Measurements from ENCODE around the gene CSF2RB. TPM values are rescaled to one million over a fixed set of nuclear protein-coding genes. Genes with fewer than 3 reads are reported as not detected.

Gene CSF2RB
- total RNA-seq (under 1 TPM; 0.13 to 0.20 TPM), polyA plus RNA-seq (0.09 TPM)

DNA sequence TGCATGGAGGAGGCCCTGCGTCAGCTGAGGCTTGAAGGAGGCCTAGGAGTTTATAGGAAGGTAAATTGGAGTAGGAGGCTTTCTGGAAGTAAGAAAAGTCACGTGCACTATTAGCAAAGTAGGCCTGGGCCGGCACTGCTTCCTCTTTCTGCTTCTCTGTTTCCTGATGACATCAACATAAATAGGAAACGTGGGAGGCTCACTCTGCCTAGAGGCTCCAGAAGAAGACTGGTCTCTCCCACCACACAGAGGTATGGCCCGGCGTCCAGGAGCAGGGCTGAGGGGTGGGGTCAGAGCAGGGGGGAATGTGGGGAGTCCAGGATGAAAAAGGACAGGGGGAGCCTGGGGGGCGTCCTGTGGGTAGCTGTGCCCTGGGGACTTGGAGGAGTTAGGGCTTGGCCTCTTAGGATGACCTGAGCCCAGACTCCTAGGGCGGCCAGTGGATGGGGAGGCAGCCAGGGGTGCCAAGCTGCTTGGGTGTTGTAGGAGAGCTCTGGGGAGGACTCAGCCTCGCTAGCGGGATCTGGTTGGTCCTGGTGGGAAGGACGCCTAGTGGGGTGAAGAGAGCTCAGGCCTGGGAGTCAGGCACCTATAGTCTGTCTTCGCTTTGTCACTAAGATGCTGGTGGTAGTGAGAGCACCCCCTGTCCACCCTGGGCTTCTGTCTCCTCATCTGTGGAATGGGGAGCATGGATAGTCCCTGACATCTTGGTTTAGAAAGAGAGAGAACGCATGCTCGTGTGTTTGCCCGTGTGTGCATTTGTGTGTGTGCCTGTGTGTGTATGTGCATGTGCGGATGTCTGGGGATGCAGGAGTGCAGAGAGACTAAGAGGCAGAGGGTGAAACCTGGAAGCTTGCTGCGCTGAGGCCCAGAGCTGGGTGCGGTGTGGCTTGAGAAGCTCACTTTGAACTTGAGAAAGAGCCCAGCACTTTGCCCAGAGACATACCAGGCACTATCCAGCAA, at the start of gene CSF2RB:
TSS of gene CSF2RB (plus strand) at position 202 of the 963 bp plus-strand sequence. CDS start 8,580 bp downstream, outside the sequence.
- Mint-ChIP-seq H3K9me3 (no peaks in the 10 kb centered on the region), H3K27ac (no peak within 1 kb of the TSS), H3K4me1 (no peaks in the 10 kb centered on the region), H3K27me3 (peaks cover 10 to 58% of the 10 kb centered on the region in 2 donors), H3K36me3 (no peaks in the 10 kb centered on the region), H3K4me3 (no peak within 1 kb of the TSS)
- Histone ChIP-seq H3K4me1 (ENCODE audit: insufficient read depth, low read length) (no peaks in the 10 kb centered on the region), H3K27ac (ENCODE audit: low read depth, low read length) (no peak within 1 kb of the TSS), H3K9me3 (ENCODE audit: low read length) (no peaks in the 10 kb centered on the region), H3K27me3 (ENCODE audit: insufficient read depth, low read length, poor library complexity, severe bottlenecking) (no peaks in the 10 kb centered on the region), H3K36me3 (ENCODE audit: insufficient read depth, low read length) (no peaks in the 10 kb centered on the region), H3K4me3 (ENCODE audit: low read length) (no peak within 1 kb of the TSS)
- no peak for DNase-seq
- POLR2A ChIA-PET = no interaction called here
- CTCF ChIA-PET = interaction anchor here (1.3 kb wide), 1 partner anchor 17 kb away, joined by 3 read pairs; no protein-coding TSS in a partner anchor

DNA sequence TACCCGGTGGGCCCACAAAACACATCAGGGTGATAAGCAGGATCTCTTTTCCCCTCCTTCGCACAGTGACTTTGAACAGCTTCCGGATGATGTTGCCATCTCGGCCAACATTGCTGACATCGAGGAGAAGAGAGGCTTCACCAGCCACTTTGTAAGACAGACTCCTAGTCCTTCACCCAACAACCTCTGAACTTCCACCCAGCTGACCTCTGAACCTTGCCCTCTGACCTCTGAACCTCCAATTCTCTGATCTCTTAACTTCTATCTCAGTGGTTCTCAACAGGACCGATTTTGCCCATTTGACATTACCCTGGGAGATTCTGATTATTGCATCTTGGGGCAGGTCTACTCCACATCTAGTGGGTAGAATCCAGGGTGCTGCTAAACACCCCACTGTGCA, 49.4 kb upstream of the CSF2RB start:
- CTCF ChIA-PET = no interaction called here

GRCh38 chr22:36864454-36865215, 48.8 kb upstream of the CSF2RB start:
- H3K4me3 Mint-ChIP-seq = no peak overlapping the region
- H3K27ac Mint-ChIP-seq = peak overlapping the region in 1 of 8 donors; percentile 59
- H3K4me3 ChIP-seq (ENCODE audit: low read length) = no peak overlapping the region
- peaks cover 0 to 1% (median 0%) of the 10 kb centered on the region in 5 donors for H3K9me3 Mint-ChIP-seq
- H3K27ac ChIP-seq (ENCODE audit: low read depth, low read length) = no peak overlapping the region
- peaks cover 10 to 18% (median 18%) of the 10 kb centered on the region in 3 donors for H3K4me1 Mint-ChIP-seq
- H3K36me3 ChIP-seq (ENCODE audit: insufficient read depth, low read length) = no peaks in the 10 kb centered on the region
- no peaks in the 10 kb centered on the region for H3K27me3 ChIP-seq (ENCODE audit: insufficient read depth, low read length, poor library complexity, severe bottlenecking)
- H3K9me3 ChIP-seq (ENCODE audit: low read length) = no peaks in the 10 kb centered on the region
- no peak for DNase-seq
- ChIA-PET POLR2A (no interaction called here), CTCF (interaction anchor here (2.0 kb wide), 1 partner anchor 8 kb away, joined by 7 read pairs; no protein-coding TSS in a partner anchor)
- H3K36me3 Mint-ChIP-seq = peaks cover 0 to 11% (median 3%) of the 10 kb centered on the region in 3 donors
- no peaks in the 10 kb centered on the region for H3K4me1 ChIP-seq (ENCODE audit: insufficient read depth, low read length)
- no peaks in the 10 kb centered on the region for H3K27me3 Mint-ChIP-seq

More for the DNA sequence above, 49.4 kb upstream of the CSF2RB start:
- Histone ChIP-seq H3K27me3 (ENCODE audit: insufficient read depth, low read length, poor library complexity, severe bottlenecking) (no peaks in the 10 kb centered on the region), H3K4me1 (ENCODE audit: insufficient read depth, low read length) (no peaks in the 10 kb centered on the region), H3K4me3 (ENCODE audit: low read length) (no peak overlapping the region), H3K9me3 (ENCODE audit: low read length) (no peaks in the 10 kb centered on the region), H3K27ac (ENCODE audit: low read depth, low read length) (no peak overlapping the region), H3K36me3 (ENCODE audit: insufficient read depth, low read length) (no peaks in the 10 kb centered on the region)
- POLR2A ChIA-PET = no interaction called here
- peaks cover 0 to 11% (median 3%) of the 10 kb centered on the region in 3 donors for H3K36me3 Mint-ChIP-seq
- H3K27me3 Mint-ChIP-seq = no peaks in the 10 kb centered on the region
- H3K4me3 Mint-ChIP-seq = no peak overlapping the region
- peaks cover 0 to 1% (median 0%) of the 10 kb centered on the region in 5 donors for H3K9me3 Mint-ChIP-seq
- DNase-seq = no peak
- no peak overlapping the region for H3K27ac Mint-ChIP-seq
- H3K4me1 Mint-ChIP-seq = peaks cover 10 to 18% (median 18%) of the 10 kb centered on the region in 3 donors

- CTCF ChIA-PET = interaction anchor here (2.0 kb wide), 1 partner anchor 8 kb away, joined by 7 read pairs; no protein-coding TSS in a partner anchor
These were observed 48.1 kb upstream of the CSF2RB start for GRCh38 chr22:36865346-36865745.

DNA sequence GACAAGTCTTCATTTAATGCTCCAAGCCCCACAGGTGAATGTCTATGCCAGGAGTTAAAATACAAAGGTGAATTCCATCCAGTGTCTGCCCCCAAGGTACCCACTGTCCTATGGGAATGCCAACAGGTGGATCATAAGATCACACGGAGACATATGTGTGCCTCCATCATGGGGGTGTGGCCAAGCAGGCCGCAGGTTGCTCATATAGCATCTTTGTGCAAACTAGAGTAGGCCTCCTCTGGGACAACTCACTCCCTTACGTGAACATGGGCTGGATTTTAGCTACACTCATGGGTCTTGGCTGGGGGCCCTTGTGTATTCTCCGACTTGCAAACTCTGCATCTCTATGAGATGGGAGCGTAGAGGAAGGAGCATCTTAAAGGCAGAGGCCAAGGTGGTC, 45.7 kb upstream of the CSF2RB start:
- H3K27me3 ChIP-seq (ENCODE audit: insufficient read depth, low read length, poor library complexity, severe bottlenecking) = no peaks in the 10 kb centered on the region
- peaks cover 0 to 11% (median 3%) of the 10 kb centered on the region in 3 donors for H3K36me3 Mint-ChIP-seq
- H3K36me3 ChIP-seq (ENCODE audit: insufficient read depth, low read length) = no peaks in the 10 kb centered on the region
- ChIA-PET CTCF (interaction anchor here (1.8 kb wide), 1 partner anchor 11 kb away, joined by 5 read pairs; no protein-coding TSS in a partner anchor), POLR2A (no interaction called here)
- H3K9me3 ChIP-seq (ENCODE audit: low read length) = no peaks in the 10 kb centered on the region
- peaks cover 0 to 1% (median 0%) of the 10 kb centered on the region in 5 donors for H3K9me3 Mint-ChIP-seq
- H3K27me3 Mint-ChIP-seq = peaks cover 0 to under 1% of the 10 kb centered on the region in 2 donors
- no peak overlapping the region for H3K27ac Mint-ChIP-seq
- H3K4me3 Mint-ChIP-seq = no peak overlapping the region
- DNase-seq = no peak
- H3K4me1 Mint-ChIP-seq = no peaks in the 10 kb centered on the region
- no peak overlapping the region for H3K27ac ChIP-seq (ENCODE audit: low read depth, low read length)
- H3K4me3 ChIP-seq (ENCODE audit: low read length) = no peak overlapping the region
- no peaks in the 10 kb centered on the region for H3K4me1 ChIP-seq (ENCODE audit: insufficient read depth, low read length)

More at GRCh38 chr22:36865346-36865745, 48.1 kb upstream of the CSF2RB start:
- no peak overlapping the region for H3K27ac ChIP-seq (ENCODE audit: low read depth, low read length)
- Mint-ChIP-seq H3K27ac (no peak overlapping the region), H3K27me3 (no peaks in the 10 kb centered on the region), H3K4me3 (no peak overlapping the region), H3K36me3 (peaks cover 0 to 11% (median 3%) of the 10 kb centered on the region in 3 donors), H3K4me1 (peaks cover 8 to 15% (median 10%) of the 10 kb centered on the region in 3 donors), H3K9me3 (peaks cover 0 to 1% (median 0%) of the 10 kb centered on the region in 5 donors)
- no peaks in the 10 kb centered on the region for H3K27me3 ChIP-seq (ENCODE audit: insufficient read depth, low read length, poor library complexity, severe bottlenecking)
- no peak for DNase-seq
- POLR2A ChIA-PET = no interaction called here
- no peaks in the 10 kb centered on the region for H3K4me1 ChIP-seq (ENCODE audit: insufficient read depth, low read length)
- H3K36me3 ChIP-seq (ENCODE audit: insufficient read depth, low read length) = no peaks in the 10 kb centered on the region
- H3K4me3 ChIP-seq (ENCODE audit: low read length) = no peak overlapping the region
- H3K9me3 ChIP-seq (ENCODE audit: low read length) = no peaks in the 10 kb centered on the region

- ChIA-PET POLR2A (no interaction called here), CTCF (interaction anchor here (1.5 to 1.8 kb wide), 2 partner anchors 10 to 12 kb away, joined by 4 to 5 read pairs; no protein-coding TSS in a partner anchor)
- Histone ChIP-seq H3K4me3 (ENCODE audit: low read length) (no peak overlapping the region), H3K27me3 (ENCODE audit: insufficient read depth, low read length, poor library complexity, severe bottlenecking) (no peaks in the 10 kb centered on the region), H3K27ac (ENCODE audit: low read depth, low read length) (no peak overlapping the region), H3K9me3 (ENCODE audit: low read length) (no peaks in the 10 kb centered on the region), H3K4me1 (ENCODE audit: insufficient read depth, low read length) (peaks cover 4% of the 10 kb centered on the region), H3K36me3 (ENCODE audit: insufficient read depth, low read length) (no peaks in the 10 kb centered on the region)
- Mint-ChIP-seq H3K27ac (no peak overlapping the region), H3K36me3 (peaks cover 0 to 11% (median 3%) of the 10 kb centered on the region in 3 donors), H3K9me3 (peaks cover 0 to 1% (median 0%) of the 10 kb centered on the region in 5 donors), H3K4me3 (no peak overlapping the region), H3K27me3 (peaks cover 0 to 2% of the 10 kb centered on the region in 2 donors), H3K4me1 (peaks cover 2 to 9% (median 7%) of the 10 kb centered on the region in 3 donors)
- DNase-seq = no peak
These were observed 44.8 kb upstream of the CSF2RB start for GRCh38 chr22:36868546-36869181.

DNA sequence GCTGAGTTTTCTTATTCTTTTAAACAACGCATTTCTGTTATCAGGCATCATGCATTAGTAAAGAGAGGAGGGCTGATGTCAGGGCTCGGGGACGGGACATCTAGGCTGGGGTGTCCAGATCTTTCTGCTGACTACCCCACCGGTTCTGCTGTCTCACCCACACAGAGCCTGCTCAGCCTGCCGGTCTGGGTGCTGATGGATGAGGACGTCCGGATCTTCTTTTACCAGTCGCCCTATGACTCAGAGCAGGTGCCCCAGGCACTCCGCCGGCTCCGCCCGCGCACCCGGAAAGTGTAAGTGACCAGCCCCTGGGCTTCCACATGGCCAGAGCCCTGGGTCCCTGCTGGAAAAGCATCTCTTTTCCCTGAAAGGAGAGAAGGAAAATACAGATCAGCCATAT, 43.2 kb upstream of the CSF2RB start:
- Mint-ChIP-seq H3K4me3 (no peak overlapping the region), H3K9me3 (no peaks in the 10 kb centered on the region), H3K27ac (peak overlapping the region in 1 of 8 donors; percentile 26), H3K4me1 (peaks cover 7 to 15% (median 14%) of the 10 kb centered on the region in 3 donors), H3K36me3 (peaks cover 0 to 10% (median 1%) of the 10 kb centered on the region in 3 donors), H3K27me3 (peaks cover 0 to 2% of the 10 kb centered on the region in 2 donors)
- no peaks in the 10 kb centered on the region for H3K36me3 ChIP-seq (ENCODE audit: insufficient read depth, low read length)
- no peaks in the 10 kb centered on the region for H3K27me3 ChIP-seq (ENCODE audit: insufficient read depth, low read length, poor library complexity, severe bottlenecking)
- CTCF ChIA-PET = interaction anchor here (1.5 kb wide), 1 partner anchor 14 kb away, joined by 5 read pairs; no protein-coding TSS in a partner anchor
- H3K27ac ChIP-seq (ENCODE audit: low read depth, low read length) = no peak overlapping the region
- H3K4me1 ChIP-seq (ENCODE audit: insufficient read depth, low read length) = peaks cover 12% of the 10 kb centered on the region
- no peaks in the 10 kb centered on the region for H3K9me3 ChIP-seq (ENCODE audit: low read length)
- DNase-seq = no peak
- H3K4me3 ChIP-seq (ENCODE audit: low read length) = no peak overlapping the region
- POLR2A ChIA-PET = no interaction called here

Measured in CD8-positive, alpha-beta memory T cell (primary cell).